GM12801 (cell line): ENCODE measurements around the gene LRRC8E.

ENCODE experiments used
- CTCF ChIP-seq: IDR thresholded peaks from one replicate; pipeline ENCODE4 v1.5.1; 2011; ENCODE audit warnings: control low read depth; ENCODE audit not compliant: insufficient read length; ENCODE audit errors: extremely low read depth

The LRRC8E gene

GRCh38 chr19:7844951-7845350 lies 43.4 kb upstream of the LRRC8E start:
- no peak for TF ChIP-seq CTCF

GRCh38 chr19:7845390-7846154 lies 42.7 kb upstream of the LRRC8E start:
- no peak for TF ChIP-seq CTCF

GRCh38 chr19:7846155-7846646 lies 42.1 kb upstream of the LRRC8E start:
- TF ChIP-seq CTCF: no peak

GRCh38 chr19:7847664-7848063 lies 40.6 kb upstream of the LRRC8E start:
- TF ChIP-seq CTCF: no peak

- TF ChIP-seq CTCF: no peak
These were observed 39.4 kb upstream of the LRRC8E start for GRCh38 chr19:7848779-7849457.

- TF ChIP-seq CTCF: no peak
These were observed 38.7 kb upstream of the LRRC8E start for GRCh38 chr19:7849631-7849999.

- TF ChIP-seq CTCF: no peak
These were observed 38.1 kb upstream of the LRRC8E start for GRCh38 chr19:7850000-7850813.
